ENCODE data around the gene SP9.

SP9 gene

DNA sequence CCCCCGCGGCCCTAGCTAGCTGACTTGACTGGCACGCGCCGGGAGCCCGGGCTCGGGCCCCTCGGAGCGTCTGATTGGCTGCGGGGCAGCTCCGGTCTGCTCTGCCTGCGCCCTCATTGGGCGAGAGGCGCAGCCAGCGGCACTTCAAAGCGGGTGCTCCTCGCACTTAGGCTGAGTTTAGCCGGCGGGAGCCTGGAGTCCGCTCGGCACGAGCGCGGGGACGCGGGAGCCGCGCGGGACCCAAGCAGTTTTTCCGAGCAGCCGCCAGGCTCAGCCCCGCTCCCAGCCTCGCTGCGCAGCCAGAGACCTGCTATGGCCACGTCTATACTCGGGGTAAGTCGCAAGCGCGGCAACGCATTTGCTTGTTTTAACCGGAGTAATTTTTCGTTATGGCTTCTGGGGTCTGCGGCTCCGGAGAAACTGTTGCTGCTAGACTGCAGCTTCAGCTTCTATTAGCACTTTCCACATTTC is at the start of gene SP9:
Gene SP9, plus strand, starts transcription at position 174 of the 471 bp plus-strand sequence. Its CDS starts 139 bp downstream, at position 313.
- no peak for DNase-seq (ENCODE audit: low read depth)

GRCh38 chr2:174286172-174286571 is 48.6 kb upstream of the SP9 start:
- DNase-seq (ENCODE audit: low read depth), result no peak

GRCh38 chr2:174292908-174293307 is 41.8 kb upstream of the SP9 start:
- DNase-seq (ENCODE audit: low read depth), result no peak

DNA sequence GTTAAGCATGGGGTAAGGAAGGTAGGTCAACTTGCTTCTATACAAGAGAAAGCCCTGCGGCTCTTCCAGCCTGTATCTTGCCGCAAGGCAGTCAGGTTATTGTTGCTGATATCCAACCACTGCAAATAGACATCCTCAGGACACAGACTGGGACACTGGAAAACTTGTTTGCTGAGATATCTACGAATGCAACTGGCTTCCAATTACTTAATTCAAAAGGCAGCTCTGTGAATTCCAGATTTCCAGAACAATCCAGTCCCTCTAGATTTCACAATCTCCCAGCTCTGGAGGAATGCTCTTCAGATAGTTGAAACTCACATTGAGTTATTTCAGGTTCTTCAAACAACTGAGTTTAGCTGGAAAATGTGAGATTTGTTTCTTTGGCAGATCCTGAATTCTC is 34.6 kb upstream of the SP9 start:
- DNase-seq (ENCODE audit: low read depth), result peak; percentile 3

- no peak for DNase-seq (ENCODE audit: low read depth)
Measured at GRCh38 chr2:174312581-174313234, 22.0 kb upstream of the SP9 start.

DNA sequence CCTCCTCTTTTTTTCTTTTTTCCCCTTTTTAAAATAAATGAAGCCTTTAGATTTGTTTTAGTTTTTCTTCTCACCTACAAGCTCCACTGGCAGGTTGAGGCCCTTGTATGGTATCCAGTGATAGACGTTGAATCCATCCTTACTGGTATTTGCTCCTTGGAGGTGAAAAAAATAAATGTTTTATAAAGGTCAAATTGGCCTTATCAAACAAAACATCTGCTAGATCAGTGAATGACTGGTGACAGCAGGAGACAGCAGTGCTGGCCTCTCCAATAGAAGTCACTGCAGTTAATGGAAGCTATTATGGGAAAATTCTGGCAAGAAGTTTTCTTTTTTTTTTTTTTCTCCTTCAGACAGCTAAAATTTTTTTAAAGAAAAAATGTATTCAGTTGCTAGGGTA is 12.6 kb upstream of the SP9 start:
- no peak for DNase-seq (ENCODE audit: low read depth)

- DNase-seq (ENCODE audit: low read depth), result no peak
Measured at GRCh38 chr2:174322746-174323145, 12.0 kb upstream of the SP9 start.

GRCh38 chr2:174324530-174324929 is 10.2 kb upstream of the SP9 start:
- no peak for DNase-seq (ENCODE audit: low read depth)

DNA sequence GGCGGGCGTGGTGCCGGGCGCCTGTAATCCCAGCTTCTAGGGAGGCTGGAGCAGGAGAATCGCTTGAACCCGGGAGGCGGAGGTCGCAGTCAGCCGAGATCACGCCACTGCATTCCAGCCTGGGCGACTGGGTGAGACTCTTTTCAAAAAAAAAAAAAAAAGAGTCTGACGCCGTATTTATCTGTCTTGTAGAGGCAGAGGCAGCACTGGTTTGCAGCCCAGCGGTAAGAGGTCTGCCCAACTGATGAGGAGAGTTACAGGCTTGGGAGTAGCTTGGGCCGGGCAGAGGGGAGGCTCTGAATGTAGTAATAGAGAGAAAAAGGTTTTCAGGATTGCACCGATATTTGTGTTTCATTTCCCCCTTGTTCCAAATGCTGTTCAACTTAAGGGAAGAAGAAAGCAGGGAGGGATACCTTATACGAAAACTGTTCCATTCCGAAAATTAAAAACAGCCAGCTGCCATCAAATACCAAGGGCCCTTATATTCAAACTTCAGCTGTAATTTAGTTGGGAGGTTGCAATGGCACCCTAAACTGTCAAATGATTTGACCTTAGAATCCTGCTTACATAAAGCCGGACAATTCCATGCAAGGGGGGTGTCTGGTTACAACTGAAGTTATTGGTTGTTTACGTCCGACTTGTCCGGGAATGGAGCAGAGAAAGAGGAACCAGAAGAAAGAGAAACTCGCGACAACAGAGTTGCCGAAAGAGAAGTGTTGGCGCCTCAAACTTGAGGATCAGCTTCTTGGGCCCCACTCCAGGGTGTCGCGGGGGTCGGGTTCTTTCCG is 9.2 kb upstream of the SP9 start:
- peak; percentile 27 for DNase-seq (ENCODE audit: low read depth)

DNA sequence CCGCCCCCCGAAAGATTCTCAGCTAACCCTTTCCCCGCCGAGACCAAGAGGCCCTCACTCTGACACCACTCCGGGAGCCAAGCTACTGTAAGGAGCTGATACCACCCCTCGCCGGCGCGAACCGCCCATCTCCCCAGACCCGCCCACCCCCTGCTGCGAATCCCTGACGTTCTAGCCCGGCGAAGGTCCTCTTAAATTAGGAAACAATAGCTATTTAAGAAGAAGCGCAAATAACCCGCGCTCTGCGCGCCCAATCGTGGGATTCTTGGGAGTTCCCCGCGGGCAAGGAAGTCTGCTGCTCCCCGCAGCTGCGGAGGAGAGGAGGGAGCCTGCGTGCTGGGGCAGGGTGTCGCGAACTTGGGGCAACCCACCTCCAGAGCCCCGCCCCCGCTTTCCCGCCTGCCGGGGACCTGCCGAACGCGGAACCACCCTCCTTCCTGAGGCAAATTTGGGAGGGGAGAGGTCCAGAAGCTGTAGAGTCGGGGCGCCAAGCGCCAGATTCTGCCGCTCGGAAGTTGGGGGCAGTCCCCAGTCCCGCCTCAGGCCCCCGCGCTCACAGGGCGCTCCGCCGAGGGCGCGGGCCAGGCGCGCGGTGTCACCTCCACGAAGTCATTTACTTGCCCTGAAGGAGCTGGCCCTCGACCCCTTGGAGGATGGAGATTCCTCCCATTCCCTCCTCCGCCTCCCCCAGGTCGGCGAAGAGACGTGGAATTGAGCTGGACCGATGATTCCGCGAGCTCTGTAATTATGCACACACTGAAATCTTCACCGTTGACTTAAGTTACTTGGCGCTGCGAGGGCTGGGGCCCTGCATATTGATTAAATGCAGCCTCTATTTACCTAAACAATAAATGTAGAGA is 8.4 kb upstream of the SP9 start:
- no peak for DNase-seq (ENCODE audit: low read depth)

- DNase-seq (ENCODE audit: low read depth), result no peak
Measured at GRCh38 chr2:174327021-174327840, 7.5 kb upstream of the SP9 start.

- no peak for DNase-seq (ENCODE audit: low read depth)
Measured at GRCh38 chr2:174327841-174328113, 7.0 kb upstream of the SP9 start.

DNA sequence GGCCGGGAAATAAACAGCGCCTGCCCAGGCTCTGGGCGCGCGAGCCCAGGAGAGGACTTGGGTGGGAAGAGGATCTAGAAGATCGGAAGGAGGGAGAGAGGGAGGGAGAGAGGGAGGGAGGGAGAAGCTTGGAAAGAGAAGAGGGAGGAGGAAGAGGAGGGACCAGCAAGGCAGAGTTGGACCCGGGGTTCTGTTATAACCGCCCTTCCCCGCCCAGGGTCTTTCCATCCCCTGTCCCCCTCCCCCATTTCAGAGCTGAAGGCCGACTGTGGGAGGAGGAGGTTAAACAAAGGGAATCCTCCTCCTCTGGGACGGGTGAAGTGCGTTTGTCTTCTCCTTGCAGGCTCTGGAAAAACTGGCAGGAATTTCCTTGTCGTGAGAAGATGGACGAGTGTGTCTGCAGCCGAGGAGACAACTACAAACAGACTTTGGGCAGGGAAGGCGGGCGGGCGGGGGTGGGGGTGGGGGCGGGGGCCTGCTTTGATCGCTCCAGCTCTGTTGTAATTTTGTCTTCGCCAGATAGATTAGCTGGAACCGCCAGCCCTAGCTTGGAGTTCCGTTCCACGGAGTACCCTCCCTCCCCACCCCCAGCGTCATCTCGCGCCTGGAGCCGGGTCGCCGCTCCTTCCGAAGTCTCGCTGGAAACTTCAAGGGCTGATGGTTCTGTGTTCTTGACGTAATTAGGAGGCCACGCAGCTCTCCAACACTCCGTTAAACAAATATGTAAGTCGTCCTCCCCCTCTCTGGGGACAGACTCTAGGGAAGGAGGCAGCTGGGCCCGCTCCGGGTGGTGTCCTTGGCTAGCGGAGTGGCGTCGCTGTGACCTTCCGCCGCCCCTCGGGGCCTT is 6.4 kb upstream of the SP9 start:
- DNase-seq (ENCODE audit: low read depth), result no peak

- no peak for DNase-seq (ENCODE audit: low read depth)
Measured at GRCh38 chr2:174328961-174329715, 5.6 kb upstream of the SP9 start.

DNA sequence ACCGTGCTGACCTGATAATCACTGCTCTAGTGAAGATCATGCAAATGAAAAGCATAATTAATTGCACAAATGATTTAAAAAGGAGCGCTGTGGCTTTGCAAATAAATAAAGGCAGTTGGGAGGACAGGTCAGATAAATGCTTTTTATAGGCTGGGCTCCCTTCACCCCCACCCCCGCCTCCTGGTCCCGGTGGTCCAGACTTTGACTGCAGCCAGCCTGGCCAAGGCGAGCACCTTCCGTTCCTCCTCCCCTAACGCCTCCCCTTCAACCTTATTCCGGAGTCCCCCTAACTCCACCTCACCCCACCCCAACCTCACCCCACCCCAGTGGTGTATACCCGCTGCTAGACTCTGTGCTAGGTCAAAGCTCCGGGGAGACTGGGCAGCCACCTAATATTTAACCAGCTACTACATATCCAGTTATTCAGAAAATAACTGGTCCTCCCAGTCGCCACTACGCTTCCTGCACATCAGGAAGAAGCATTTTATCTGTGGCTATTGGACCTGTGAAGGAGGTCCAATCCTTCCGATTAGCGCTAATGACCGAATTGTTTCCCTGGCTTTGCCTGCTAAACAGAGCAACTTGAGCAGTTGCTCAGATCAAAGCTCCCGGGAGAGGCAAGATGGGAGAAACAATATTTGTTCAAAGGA is 3.7 kb upstream of the SP9 start:
- no peak for DNase-seq (ENCODE audit: low read depth)

GRCh38 chr2:174331595-174332216 is 3.0 kb upstream of the SP9 start:
- no peak for DNase-seq (ENCODE audit: low read depth)

DNA sequence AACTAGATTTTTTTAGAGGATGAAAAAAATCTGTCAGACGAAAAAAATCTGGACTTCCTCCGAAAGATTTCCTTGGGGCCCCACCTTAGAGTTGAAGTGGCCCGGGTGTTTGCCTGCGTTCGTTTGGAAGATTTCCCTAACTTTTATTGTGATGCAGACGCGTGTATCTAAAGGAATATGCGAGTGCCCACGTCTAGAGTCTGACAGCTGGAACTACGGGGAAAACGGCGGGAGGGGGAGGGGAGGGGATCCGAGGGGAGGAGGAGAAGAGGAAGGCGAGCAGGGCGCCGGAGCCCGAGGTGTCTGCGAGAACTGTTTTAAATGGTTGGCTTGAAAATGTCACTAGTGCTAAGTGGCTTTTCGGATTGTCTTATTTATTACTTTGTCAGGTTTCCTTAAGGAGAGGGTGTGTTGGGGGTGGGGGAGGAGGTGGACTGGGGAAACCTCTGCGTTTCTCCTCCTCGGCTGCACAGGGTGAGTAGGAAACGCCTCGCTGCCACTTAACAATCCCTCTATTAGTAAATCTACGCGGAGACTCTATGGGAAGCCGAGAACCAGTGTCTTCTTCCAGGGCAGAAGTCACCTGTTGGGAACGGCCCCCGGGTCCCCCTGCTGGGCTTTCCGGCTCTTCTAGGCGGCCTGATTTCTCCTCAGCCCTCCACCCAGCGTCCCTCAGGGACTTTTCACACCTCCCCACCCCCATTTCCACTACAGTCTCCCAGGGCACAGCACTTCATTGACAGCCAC is 2.4 kb upstream of the SP9 start:
- no peak for DNase-seq (ENCODE audit: low read depth)

GRCh38 chr2:174333017-174333371 is 1.8 kb upstream of the SP9 start:
- DNase-seq (ENCODE audit: low read depth), result no peak

All from fibroblast of gingiva (primary cell).